NCI-H460 (cell line): ENCODE results near the gene TEX29. TPM values are rescaled to one million over a fixed set of nuclear protein-coding genes. Genes with fewer than 3 reads are reported as not detected.

ENCODE experiments used
- DNase-seq: peaks from one replicate; pipeline ENCODE4 v3.0.0-alpha.2; 2016; ENCODE audit warnings: low read depth; ENCODE audit errors: extremely low read depth
- total RNA-seq: library from RNA; depleted of rRNA; stranded (reverse); fragments of >200 nt; shearing (Covaris generic); gene quantifications from 2 replicates; pipeline ENCODE4 v1.2.3, GENCODE V29; 2014

TEX29 gene
- total RNA-seq, 1 experiment from 2014 or later = not detected

GRCh38 chr13:111337741-111338140 lies 17.3 kb downstream of the TEX29 start:
- no peak for DNase-seq

DNA sequence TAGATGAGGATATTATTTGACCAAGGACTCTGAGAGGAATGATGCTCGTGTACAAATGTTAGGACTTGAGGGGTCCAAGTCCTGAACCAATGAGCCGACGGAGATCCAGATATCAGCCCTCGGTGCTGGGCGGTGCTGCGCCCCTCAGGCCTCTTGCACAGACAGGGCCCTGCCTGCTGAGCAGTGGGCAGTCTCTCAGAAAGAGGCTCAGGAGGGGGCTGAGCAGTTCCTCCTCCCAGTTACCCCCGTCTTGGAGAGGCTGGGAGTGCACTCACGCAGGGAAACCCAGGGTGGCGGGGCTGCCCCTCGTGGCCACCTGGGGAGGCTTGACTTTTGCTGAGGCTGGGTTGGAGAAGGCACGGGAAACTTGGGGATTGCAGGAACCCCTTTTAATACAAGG lies 18.4 kb downstream of the TEX29 start:
- no peak for DNase-seq

- DNase-seq = no peak
Observed at GRCh38 chr13:111339366-111340143, 19.1 kb downstream of the TEX29 start.

DNA sequence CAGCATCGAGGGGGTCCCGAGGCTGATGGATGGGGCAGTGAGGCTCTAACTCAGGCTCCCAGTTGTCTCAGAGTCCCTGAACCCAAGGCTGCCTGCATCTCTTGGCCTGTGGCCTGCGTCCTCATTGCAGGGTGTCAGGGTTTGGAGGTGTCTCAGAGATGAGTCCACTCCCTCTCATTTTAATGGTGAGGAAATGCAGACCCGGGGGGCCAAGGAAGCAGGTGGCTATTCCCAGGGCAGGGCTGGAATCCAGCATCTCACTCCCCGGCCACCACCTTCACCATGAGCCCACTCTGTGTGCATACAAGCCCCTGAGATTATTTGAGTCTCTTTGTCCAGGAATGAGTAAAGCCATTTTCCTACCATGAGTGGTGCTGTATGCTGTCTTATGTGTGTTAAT lies 21.4 kb downstream of the TEX29 start:
- no peak for DNase-seq

DNA sequence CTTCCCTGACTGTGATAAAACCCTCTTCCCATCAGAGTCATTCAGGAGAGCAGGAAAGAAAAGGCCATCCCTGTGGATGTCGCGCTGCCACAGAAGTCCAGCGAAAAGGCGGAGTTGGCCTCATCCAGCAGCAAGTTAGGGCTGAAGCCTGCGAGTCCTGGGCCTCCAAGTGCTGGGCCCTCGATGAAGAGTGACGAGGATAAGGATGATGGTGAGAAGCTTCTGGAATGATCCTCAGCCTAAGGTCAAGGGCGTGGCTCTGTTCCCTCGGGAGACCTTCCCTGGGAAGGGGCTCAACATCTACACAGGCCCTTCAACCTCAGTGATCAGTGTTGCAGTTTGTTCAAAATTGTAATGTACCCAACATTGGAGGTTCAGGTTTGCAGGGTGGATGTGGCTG lies 22.3 kb downstream of the TEX29 start:
- DNase-seq = no peak

GRCh38 chr13:111343186-111343805 lies 22.9 kb downstream of the TEX29 start:
- DNase-seq = no peak

- DNase-seq = no peak
Observed at GRCh38 chr13:111344471-111345191, 24.2 kb downstream of the TEX29 start.

DNA sequence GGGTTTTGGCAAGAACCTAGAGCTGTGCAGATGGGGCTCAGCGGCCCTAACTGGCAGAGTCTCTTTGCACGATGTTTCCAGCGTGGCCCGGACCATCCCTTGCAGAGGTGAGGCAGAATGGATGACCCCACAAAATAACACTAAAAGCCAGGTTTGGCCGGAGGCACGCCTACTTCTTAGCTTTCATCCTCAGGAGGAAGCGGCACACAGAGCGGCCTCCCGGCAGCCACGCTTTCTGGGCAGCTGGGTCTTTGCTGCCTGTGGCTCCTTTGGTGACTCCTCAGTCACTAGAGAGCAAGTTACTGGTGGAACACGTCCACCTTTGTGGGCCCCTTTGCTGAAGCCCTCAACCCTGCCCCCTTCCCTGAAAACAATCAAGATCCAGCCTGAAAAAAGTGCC lies 25.2 kb downstream of the TEX29 start:
- no peak for DNase-seq

- DNase-seq = no peak
Observed at GRCh38 chr13:111346101-111346680, 25.7 kb downstream of the TEX29 start.

GRCh38 chr13:111347438-111347837 lies 27.0 kb downstream of the TEX29 start:
- no peak for DNase-seq

DNA sequence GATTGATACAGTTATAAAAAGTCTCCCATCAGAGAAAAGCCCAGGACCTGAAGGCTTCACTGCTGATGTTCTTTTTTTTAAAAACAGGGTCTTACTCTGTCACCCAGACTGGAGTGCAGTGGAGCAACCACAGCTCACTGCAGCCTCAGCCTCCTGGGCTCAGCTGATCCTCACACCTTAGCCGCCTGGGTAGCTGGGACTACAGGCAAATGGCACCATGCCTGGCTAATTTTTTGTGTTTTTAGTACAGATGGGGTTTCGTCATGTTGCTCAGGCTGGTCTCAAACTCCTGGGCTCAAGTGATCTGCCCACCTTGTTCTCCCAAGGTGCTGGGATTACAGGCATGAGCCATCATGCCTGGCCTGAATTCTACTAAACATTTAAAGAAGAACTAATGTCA lies 33.1 kb downstream of the TEX29 start:
- no peak for DNase-seq

- DNase-seq = no peak
Observed at GRCh38 chr13:111354789-111355188, 34.3 kb downstream of the TEX29 start.

DNA sequence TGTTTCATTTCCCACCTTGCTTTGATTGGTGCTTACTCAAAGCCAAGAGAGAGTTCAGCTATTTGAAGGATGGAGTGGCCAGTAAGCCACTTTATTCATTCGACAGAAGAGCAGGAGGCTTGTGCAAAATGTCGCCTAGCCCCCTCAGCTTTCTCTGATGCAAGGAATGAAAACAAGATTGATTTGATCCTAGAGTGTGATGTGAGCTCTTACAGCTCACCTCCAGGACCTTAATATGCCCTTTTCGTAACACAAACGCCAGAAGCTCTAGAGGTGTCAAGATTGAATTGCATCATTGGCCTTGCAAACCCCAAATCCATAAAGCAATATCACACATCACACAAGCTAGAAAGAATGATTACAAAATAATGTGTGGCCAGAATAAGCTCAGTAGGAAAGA lies 36.4 kb downstream of the TEX29 start:
- no peak for DNase-seq

DNA sequence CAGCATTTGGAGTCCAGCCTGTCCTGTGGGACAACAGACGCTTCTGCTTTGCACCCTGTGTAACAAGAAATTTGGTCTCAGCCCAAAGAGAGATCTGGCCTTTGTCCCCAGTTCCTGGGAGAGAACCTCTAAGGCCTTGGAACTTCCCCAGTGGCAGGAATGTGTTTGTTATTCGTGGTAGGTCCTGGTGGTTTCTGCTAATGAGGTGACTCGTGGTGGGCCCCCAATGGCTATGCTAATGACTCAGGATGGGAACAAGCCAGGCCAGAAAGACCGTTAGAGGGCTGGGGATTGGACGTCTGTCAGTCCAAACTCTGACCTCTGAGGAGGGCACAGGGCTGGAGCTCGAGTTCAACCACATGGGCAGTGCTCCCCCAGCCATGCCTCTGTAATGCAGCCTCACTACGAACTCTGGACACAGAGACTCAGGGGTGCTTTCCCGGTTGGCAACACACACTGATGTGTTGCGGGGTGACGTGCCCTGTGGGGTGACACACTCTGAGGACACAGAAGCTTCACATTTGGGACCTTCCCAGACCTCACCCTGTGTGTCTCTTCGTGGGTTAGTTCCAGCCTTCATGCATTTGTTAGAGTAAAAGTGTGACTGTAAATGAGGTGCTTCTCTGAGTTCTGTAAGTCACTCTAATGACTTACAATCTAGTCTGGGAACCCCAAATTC lies 38.9 kb downstream of the TEX29 start:
- no peak for DNase-seq

DNA sequence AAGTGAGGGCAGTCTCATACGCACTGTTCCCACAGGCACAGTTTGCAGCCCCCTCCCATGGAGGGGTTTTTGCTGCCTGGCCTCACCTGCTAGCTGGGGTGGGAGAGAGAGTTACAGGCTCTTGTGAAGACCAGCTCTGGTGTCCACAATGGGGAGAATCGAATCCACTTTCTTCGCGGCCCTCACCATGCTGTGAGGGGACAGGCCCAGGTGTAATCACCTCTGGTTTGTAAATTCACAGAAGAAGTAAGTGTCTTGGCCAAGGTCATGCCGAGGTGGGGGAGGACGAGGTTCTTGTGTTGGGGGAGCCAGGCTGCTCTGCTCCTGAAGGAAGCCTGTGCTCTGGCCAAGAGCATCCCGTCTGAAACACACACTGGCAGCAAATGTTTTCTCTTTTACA lies 39.5 kb downstream of the TEX29 start:
- no peak for DNase-seq

DNA sequence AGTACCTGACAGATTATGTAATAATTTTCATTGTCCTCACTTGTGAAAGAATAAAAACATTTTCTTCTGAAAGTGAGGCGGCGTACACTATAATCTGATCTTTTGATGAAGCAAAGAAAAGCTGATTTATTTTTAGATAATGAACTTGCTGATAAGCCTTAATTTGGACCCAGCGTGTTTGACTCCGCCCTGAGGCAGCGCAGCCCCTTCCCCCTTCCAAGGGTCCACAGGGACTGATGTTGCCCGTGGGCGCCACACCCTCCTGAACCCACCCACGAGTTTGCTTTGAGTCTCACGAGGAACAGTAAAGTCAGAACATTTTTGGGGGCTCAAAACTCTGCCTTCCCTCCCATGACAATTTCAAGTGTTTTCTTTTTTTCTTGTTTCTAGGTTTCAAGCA lies 40.0 kb downstream of the TEX29 start:
- no peak for DNase-seq

DNA sequence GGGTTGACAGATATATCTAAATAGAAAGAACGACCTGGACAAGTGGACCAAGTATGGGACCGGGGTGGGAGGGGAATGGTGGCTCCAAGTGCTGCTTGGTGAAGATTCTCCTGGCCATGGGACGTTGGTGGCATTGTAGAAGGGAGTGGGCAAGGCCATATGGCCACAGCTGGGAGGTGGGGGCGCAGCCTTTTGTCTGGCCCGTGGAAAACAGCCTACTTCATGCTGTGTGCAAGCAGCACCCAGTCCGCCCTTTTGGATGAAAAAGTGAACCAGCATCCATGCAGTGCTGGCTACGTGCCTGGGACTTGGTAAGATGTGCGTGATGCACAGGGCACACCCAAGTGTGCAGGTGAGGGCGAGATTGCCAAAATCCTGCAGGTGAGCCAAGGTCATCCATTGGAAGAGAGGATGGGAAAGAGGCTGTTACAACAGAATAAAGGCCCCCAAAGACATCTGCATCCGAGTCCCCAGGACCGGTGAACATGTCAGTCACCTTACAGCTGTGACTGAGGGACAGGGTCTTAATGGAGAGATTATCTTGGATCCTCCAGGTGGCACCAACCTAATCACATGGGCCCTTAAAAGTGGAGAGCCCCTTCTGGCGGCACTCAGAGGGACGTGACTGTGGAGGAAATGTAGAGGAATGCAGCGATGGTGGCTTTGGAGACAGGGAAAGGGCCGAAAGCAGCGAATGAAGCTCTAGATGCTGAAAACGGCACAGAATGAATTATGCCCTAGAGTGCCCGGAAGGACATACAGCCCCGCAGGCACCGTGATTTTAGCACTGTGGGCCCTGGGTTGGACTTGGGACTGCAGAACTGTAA lies 40.8 kb downstream of the TEX29 start:
- no peak for DNase-seq

DNA sequence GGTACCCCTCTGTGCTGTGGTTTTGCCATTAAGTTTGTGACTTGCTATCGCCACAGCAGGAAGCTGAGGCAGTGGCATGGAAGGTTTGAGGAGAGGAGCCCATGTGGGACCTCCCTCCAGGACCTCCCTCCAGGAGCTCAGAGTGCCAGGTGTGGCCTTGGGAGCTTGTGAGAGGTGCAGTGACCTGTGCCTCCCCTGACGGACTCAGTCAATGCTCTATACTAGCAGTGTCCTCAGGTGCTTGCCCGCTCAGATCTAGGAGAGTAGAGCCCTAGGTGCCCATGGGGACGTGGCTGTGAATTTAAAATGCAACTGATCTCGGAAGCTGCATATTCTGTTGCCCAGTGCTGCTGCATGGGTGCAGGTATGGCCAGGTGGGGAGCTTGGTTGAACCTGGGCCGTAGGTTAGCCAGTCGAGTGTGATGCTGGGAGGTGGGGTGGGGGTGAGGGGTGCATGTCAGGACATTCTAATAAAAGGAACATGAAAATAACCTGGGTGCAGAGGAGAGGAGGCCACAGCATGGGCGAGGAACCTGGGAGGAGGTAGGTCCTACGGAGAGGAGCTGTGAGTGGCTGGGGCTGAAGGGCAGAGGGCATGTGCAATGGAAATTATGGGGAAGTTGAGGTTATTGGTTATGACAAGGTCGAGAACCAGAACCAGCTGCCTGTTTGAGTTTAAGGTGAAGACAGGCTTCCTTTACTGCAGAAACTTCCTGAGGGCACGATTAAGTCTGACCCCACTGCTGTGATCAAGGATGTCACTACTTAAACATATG lies 41.6 kb downstream of the TEX29 start:
- DNase-seq = no peak

GRCh38 chr13:111363121-111363520 lies 42.7 kb downstream of the TEX29 start:
- DNase-seq = no peak
